Measurements from ENCODE around the gene ITPRID2. TPM values are rescaled to one million over a fixed set of nuclear protein-coding genes. Genes with fewer than 3 reads are reported as not detected.
A peak's percentile ranks its signal among the peaks of the same experiment; 100 is the strongest.

The ITPRID2 gene
- 94.5 and 100 TPM in 2 replicates for total RNA-seq
- long read RNA-seq, partial matches to known transcripts: 31 of 43 reads
- long read RNA-seq, other reads (novel, unspliced or antisense): 8 of 43 reads

GRCh38 chr2:181891258-181891965, at the start of gene ITPRID2:
Gene ITPRID2 (plus strand): TSS chr2:181891730. CDS start chr2:181892067, 337 bp downstream.
- Mint-ChIP-seq H3K36me3 (ENCODE audit: unreplicated experiment) (peaks cover 7% of the 10 kb centered on the region), H3K9me3 (ENCODE audit: unreplicated experiment) (no peaks in the 10 kb centered on the region), H3K27ac (ENCODE audit: unreplicated experiment) (peak within 1 kb of the TSS; percentile 98)

GRCh38 chr2:181844551-181845290, 46.8 kb upstream of the ITPRID2 start:
- Mint-ChIP-seq H3K4me1 (ENCODE audit: unreplicated experiment) (no peaks in the 10 kb centered on the region), H3K27me3 (ENCODE audit: unreplicated experiment) (no peaks in the 10 kb centered on the region), H3K36me3 (ENCODE audit: unreplicated experiment) (no peaks in the 10 kb centered on the region), H3K27ac (ENCODE audit: unreplicated experiment) (no peak overlapping the region), H3K4me3 (ENCODE audit: unreplicated experiment) (no peak overlapping the region), H3K9me3 (ENCODE audit: unreplicated experiment) (no peaks in the 10 kb centered on the region)
- no peak for TF ChIP-seq CTCF (IDR thresholded peaks at IDR 0.05)
- DNase-seq (ENCODE audit: extremely low spot score, unreplicated experiment): no peak

More at GRCh38 chr2:181891258-181891965, at the start of gene ITPRID2:
- Mint-ChIP-seq H3K4me3 (ENCODE audit: unreplicated experiment) (peak within 1 kb of the TSS; percentile 98), H3K4me1 (ENCODE audit: unreplicated experiment) (peaks cover 37% of the 10 kb centered on the region), H3K27me3 (ENCODE audit: unreplicated experiment) (no peaks in the 10 kb centered on the region)
- peak; percentile 94 for DNase-seq (ENCODE audit: extremely low spot score, unreplicated experiment)
- peak; percentile 35 for TF ChIP-seq CTCF (IDR thresholded peaks at IDR 0.05)

- no peak for TF ChIP-seq CTCF (IDR thresholded peaks at IDR 0.05)
- no peak overlapping the region for H3K4me3 Mint-ChIP-seq (ENCODE audit: unreplicated experiment)
- no peaks in the 10 kb centered on the region for H3K27me3 Mint-ChIP-seq (ENCODE audit: unreplicated experiment)
- H3K36me3 Mint-ChIP-seq (ENCODE audit: unreplicated experiment): no peaks in the 10 kb centered on the region
- no peak for DNase-seq (ENCODE audit: extremely low spot score, unreplicated experiment)
- no peaks in the 10 kb centered on the region for H3K9me3 Mint-ChIP-seq (ENCODE audit: unreplicated experiment)
- H3K27ac Mint-ChIP-seq (ENCODE audit: unreplicated experiment): no peak overlapping the region
- peaks cover 5% of the 10 kb centered on the region for H3K4me1 Mint-ChIP-seq (ENCODE audit: unreplicated experiment)
These were observed 44.9 kb upstream of the ITPRID2 start for GRCh38 chr2:181846399-181847197.

- no peak for DNase-seq (ENCODE audit: extremely low spot score, unreplicated experiment)
- Mint-ChIP-seq H3K36me3 (ENCODE audit: unreplicated experiment) (no peaks in the 10 kb centered on the region), H3K4me1 (ENCODE audit: unreplicated experiment) (peaks cover 5% of the 10 kb centered on the region), H3K9me3 (ENCODE audit: unreplicated experiment) (no peaks in the 10 kb centered on the region), H3K27ac (ENCODE audit: unreplicated experiment) (no peak overlapping the region), H3K4me3 (ENCODE audit: unreplicated experiment) (no peak overlapping the region), H3K27me3 (ENCODE audit: unreplicated experiment) (no peaks in the 10 kb centered on the region)
- TF ChIP-seq CTCF (IDR thresholded peaks at IDR 0.05): no peak
These were observed 44.4 kb upstream of the ITPRID2 start for GRCh38 chr2:181847198-181847556.

All from osteocyte (in vitro differentiated cells).